Tibial nerve (tissue), 4 donors: ENCODE results near the gene CCDC186. TPM values are rescaled to one million over a fixed set of nuclear protein-coding genes. Genes with fewer than 3 reads are reported as not detected.

Experiments
- DNase-seq, 2 donors: peaks; one replicate each; pipeline ENCODE4 v3.0.0-alpha.2; 2019; ENCODE audit warnings: low spot score in 2 of 2
- H3K27ac ChIP-seq, 4 donors: fragments of 200-600 bp; sonication (generic) in 3 of 4; one replicate each; pipeline ENCODE4 v1.5.1; 2017 to 2019; ENCODE audit warnings: mild to moderate bottlenecking in 1 of 4
- H3K27me3 ChIP-seq, 2 donors: fragments of 200-600 bp; sonication (generic) in 1 of 2; one replicate each; pipeline versions ENCODE4 v1.5.1 to v1.6.0; 2017 to 2019
- H3K36me3 ChIP-seq, 3 donors: fragments of 200-600 bp; sonication (generic); one replicate each; pipeline ENCODE4 v1.5.1; 2018 to 2019
- H3K4me1 ChIP-seq, 4 donors: fragments of 200-600 bp; sonication (generic) in 3 of 4; one replicate each; pipeline ENCODE4 v1.5.1; 2017 to 2019
- H3K4me3 ChIP-seq, 4 donors: fragments of 200-600 bp; sonication (generic) in 3 of 4; one replicate each; pipeline ENCODE4 v1.5.1; 2017 to 2019; ENCODE audit warnings: mild to moderate bottlenecking in 1 of 4, moderate library complexity in 1 of 4
- H3K9me3 ChIP-seq, 4 donors: fragments of 200-600 bp; sonication (generic) in 3 of 4; one replicate each; pipeline ENCODE4 v1.5.1; 2017 to 2019
- CTCF ChIP-seq, 5 experiments: fragments of 200-600 bp in 3 of 5; fragments of 450-650 bp in 2 of 5; sonication (generic) in 3 of 5; IDR thresholded peaks; one replicate each; pipeline ENCODE4 v1.5.1; 2016 to 2019; ENCODE audit warnings: antibody characterized with exemption in 5 of 5, mild to moderate bottlenecking in 3 of 5, moderate library complexity in 2 of 5
- EP300 ChIP-seq, 2 donors: sonication (generic); formaldehyde crosslinking; IDR thresholded peaks; one replicate each; pipeline ENCODE4 v1.6.1; 2017; ENCODE audit warnings: antibody characterized with exemption in 2 of 2, mild to moderate bottlenecking in 1 of 2
- POLR2A ChIP-seq, 2 donors: fragments of 450-650 bp; IDR thresholded peaks; one replicate each; pipeline ENCODE4 v1.6.1; 2017; ENCODE audit warnings: antibody characterized with exemption in 2 of 2, mild to moderate bottlenecking in 2 of 2, moderate library complexity in 2 of 2
- WGBS, 2 donors: methylation state at CpG; one replicate each; pipeline ENCODE4 v1.1.5; 2018; 5-methylcytosine and 5-hydroxymethylcytosine counted together
- total RNA-seq, 4 donors: library from RNA; depleted of rRNA; stranded (reverse); fragments of >200 nt; gene quantifications; one replicate each; pipeline ENCODE4 v1.1.0, GENCODE V29; 2016

Gene CCDC186
- total RNA-seq, 4 donors from 2014 or later: 11.6 to 18.0 (median 14.4) TPM

- Histone ChIP-seq H3K4me3 (no peak overlapping the region), H3K27me3 (no peaks in the 10 kb centered on the region), H3K36me3 (no peaks in the 10 kb centered on the region), H3K9me3 (no peaks in the 10 kb centered on the region), H3K27ac (no peak overlapping the region), H3K4me1 (peaks cover 0 to 10% (median 0%) of the 10 kb centered on the region in 4 donors)
- DNase-seq: no peak
- WGBS, 2 donors: 74 to 79% methylated on average over 9 of the region's 9 CpGs
- TF ChIP-seq CTCF (IDR thresholded peaks at IDR 0.05) (no peak), EP300 (IDR thresholded peaks at IDR 0.05) (no peak), POLR2A (IDR thresholded peaks at IDR 0.05) (no peak)
Observed at GRCh38 chr10:114077815-114078219, 96.2 kb downstream of the CCDC186 start.

- no peak for TF ChIP-seq EP300 (IDR thresholded peaks at IDR 0.05)
- TF ChIP-seq CTCF (IDR thresholded peaks at IDR 0.05): no peak
- no peak for TF ChIP-seq POLR2A (IDR thresholded peaks at IDR 0.05)
- Histone ChIP-seq H3K9me3 (no peaks in the 10 kb centered on the region), H3K4me3 (no peak overlapping the region), H3K36me3 (no peaks in the 10 kb centered on the region), H3K27ac (no peak overlapping the region), H3K27me3 (no peaks in the 10 kb centered on the region), H3K4me1 (peaks cover 0 to 10% (median 0%) of the 10 kb centered on the region in 4 donors)
- WGBS, 2 donors: 48 to 64% methylated on average over 1 of the region's 1 CpG
- no peak for DNase-seq
Observed at GRCh38 chr10:114077347-114077746, 96.7 kb downstream of the CCDC186 start.

GRCh38 chr10:114075093-114075492, 98.9 kb downstream of the CCDC186 start:
- Histone ChIP-seq H3K27ac (no peak overlapping the region), H3K4me1 (peaks cover 0 to 10% (median 0%) of the 10 kb centered on the region in 4 donors), H3K27me3 (no peaks in the 10 kb centered on the region), H3K36me3 (no peaks in the 10 kb centered on the region), H3K4me3 (no peak overlapping the region), H3K9me3 (no peaks in the 10 kb centered on the region)
- no peak for DNase-seq
- TF ChIP-seq POLR2A (IDR thresholded peaks at IDR 0.05) (no peak), CTCF (IDR thresholded peaks at IDR 0.05) (no peak), EP300 (IDR thresholded peaks at IDR 0.05) (no peak)
- 89 to 91% methylated on average over 6 of the region's 6 CpGs for WGBS, 2 donors

- H3K9me3 ChIP-seq: no peaks in the 10 kb centered on the region
- H3K36me3 ChIP-seq: no peaks in the 10 kb centered on the region
- no peaks in the 10 kb centered on the region for H3K27me3 ChIP-seq
- TF ChIP-seq POLR2A (IDR thresholded peaks at IDR 0.05) (no peak), CTCF (IDR thresholded peaks at IDR 0.05) (no peak), EP300 (IDR thresholded peaks at IDR 0.05) (no peak)
- no peak overlapping the region for H3K4me3 ChIP-seq
- no peak for DNase-seq
- peaks cover 0 to under 1% (median 0%) of the 10 kb centered on the region in 4 donors for H3K4me1 ChIP-seq
- no peak overlapping the region for H3K27ac ChIP-seq
- WGBS, 2 donors: 72 to 74% methylated on average over 14 of the region's 14 CpGs
Observed at GRCh38 chr10:114073395-114074186, 100.4 kb downstream of the CCDC186 start.

GRCh38 chr10:114071178-114071577, 102.8 kb downstream of the CCDC186 start:
- WGBS, 2 donors: 80 to 82% methylated on average over 4 of the region's 4 CpGs
- Histone ChIP-seq H3K4me1 (peaks cover 0 to 22% (median 0%) of the 10 kb centered on the region in 4 donors), H3K9me3 (no peaks in the 10 kb centered on the region), H3K36me3 (no peaks in the 10 kb centered on the region), H3K4me3 (no peak overlapping the region), H3K27me3 (no peaks in the 10 kb centered on the region), H3K27ac (no peak overlapping the region)
- DNase-seq: no peak
- TF ChIP-seq CTCF (IDR thresholded peaks at IDR 0.05) (no peak), EP300 (IDR thresholded peaks at IDR 0.05) (no peak), POLR2A (IDR thresholded peaks at IDR 0.05) (no peak)
